SKM-1 treated with dmso at 0.1 percent for 144 hours (cell line): Measurements from ENCODE around the gene TRMU.
A peak's percentile ranks its signal among the peaks of the same experiment; 100 is the strongest.

Experiments used
- DNase-seq: peaks from one replicate; lab custom pipeline; 2025; ENCODE audit not compliant: unreplicated experiment; lab: John Stamatoyannopoulos, UW

Gene TRMU, protein sequence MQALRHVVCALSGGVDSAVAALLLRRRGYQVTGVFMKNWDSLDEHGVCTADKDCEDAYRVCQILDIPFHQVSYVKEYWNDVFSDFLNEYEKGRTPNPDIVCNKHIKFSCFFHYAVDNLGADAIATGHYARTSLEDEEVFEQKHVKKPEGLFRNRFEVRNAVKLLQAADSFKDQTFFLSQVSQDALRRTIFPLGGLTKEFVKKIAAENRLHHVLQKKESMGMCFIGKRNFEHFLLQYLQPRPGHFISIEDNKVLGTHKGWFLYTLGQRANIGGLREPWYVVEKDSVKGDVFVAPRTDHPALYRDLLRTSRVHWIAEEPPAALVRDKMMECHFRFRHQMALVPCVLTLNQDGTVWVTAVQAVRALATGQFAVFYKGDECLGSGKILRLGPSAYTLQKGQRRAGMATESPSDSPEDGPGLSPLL

DNA sequence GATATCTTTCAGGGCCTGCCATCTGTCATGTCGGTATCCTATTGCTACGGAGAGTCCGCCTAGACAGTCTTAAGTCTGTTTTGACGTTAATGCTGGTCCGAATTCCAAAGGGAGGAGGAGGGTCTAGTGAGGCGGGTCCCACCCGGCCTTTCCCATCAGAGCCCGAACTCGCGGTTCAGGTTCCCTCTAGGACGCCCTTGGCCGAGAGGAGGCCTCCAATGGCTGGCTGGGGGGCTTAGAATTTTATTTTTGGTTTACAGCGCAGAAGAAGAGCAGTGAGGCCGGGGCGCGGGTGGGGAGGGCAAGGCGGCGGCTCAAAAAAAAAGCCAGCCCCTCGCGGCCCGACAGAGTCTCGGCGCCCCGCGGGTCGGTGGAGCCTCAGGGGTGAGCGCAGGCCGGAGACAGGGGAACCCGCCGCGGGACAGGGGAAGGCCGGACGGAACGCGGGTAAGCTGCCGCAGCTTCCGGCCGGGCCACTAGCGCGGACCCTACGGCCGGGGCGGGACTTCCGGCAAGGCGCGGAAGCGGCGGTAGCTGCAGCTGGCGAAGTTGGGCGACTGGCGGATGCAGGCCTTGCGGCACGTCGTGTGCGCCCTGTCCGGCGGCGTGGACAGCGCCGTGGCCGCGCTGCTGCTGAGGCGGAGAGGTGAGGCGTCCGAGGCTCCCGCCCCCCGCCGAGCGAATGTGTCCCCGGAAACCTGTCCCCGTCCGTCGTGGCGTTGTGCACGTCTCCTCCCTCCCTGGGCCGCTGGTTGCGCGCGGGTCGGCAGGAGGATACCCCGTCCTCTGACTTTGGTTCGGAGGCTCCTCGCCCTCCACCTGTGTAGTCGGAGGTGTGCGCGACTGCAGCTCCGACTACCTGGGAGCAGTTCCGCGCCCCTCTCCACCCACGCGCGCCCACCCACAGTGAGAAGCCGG lies at the start of gene TRMU:
TRMU (plus strand) TSS at position 514 of the 918 bp plus-strand sequence; CDS start at position 565, 51 bp downstream.
- peak; percentile 69 for DNase-seq

DNA sequence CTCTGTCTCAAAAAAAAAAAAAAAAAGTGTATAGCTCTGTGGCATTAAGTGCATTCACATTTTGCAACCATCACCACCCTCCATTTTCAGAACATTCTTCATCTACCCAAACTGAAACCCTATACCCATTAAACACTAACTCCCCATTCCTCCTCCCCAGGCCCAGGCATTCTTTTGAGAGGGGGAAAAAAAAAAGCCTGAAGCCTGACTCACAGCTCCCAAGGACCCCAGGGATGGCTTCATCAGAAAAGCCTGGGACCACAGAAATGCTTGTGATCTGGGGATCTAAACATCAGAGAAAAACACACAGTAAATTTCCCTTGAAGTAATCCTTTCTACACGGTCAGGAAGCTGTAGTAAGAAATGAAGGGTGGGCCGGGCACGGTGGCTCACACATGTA lies 49.5 kb upstream of the TRMU start:
- DNase-seq, result no peak

DNA sequence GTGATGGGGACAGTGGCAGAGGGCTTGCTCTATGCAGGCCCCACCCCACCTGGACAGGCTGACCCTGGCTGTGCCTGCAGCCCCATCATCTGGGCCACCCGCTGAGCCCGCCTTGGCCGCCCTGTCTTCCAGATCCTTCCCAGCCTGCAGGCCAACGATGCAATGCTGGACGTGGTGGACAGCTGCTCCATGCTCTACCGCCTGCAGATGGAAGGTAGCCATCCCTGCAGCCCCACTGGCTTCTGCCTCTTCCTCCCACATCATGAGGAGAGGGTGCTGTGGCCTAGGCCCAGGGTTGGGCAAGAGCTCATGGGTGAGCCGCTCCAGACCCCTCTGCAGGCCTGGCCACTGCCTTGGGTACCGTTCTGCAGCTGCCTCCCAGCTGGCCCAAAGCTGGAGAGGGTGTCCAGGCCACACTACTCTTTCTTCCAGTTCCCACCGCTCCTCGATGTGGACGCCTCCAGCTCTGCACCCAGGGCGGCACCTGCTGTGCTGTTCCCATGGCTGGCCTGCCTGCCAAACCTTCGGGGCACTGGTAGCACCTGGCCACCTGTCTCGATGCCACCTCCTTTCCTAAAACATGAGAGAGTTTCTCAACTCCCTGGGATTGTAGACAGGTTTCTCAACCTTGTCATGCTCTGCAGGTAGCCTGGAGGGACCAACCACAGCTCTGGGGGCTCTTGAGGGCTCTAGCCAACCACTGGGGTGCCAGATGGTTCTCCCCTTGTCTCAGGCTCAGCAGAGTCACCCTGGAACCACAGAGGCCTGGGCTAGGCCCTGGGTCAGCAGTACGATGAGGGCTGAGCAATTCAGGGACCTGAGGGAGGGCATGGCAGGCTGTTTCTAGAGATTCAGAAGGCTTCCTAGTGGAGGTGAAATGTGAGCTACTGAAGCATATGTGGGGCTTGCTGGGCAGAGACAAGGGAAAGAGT lies 48.3 kb upstream of the TRMU start:
- no peak for DNase-seq

DNA sequence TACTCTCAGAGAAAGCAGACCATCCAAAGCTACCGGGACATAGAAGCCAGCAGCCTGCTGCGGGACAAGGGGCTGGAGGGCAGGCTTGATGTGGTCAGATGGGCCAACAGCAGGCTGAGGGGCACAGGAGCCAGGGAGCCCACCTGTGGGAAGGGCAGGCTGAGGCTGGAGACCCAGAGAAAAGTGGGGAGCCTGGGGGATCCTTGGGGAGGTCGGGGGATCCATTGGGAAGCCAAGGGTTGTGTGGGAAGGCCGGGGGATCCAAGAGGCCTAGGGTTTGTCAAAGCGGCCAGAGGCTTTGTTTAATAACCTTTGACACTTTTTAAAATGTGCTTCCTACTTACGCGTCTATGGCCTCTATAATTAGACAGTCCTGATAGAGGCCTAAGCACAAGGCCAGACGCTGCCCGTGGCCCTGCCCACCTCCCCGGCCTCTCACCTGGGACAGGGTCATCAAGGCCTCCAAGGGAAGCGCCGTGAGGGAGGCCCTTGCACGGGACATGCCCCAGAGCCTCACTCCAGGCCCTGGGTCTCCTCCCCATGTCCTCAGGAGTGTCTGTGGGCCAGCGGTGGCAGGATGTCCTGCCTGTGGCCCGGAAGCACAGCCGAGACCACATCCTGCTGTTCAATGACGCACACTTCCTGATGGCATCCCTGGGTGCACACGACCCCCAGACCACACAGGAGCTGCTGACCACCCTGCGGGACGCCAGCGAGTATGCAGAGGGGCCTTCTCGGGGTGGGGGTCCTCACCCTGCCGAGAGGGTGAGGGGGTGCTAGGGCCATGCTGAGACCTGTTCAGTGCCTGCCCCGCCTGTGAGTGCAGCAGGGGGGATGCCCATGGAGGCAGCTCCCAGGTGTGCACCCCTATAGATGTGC lies 47.4 kb upstream of the TRMU start:
- DNase-seq, result no peak

DNA sequence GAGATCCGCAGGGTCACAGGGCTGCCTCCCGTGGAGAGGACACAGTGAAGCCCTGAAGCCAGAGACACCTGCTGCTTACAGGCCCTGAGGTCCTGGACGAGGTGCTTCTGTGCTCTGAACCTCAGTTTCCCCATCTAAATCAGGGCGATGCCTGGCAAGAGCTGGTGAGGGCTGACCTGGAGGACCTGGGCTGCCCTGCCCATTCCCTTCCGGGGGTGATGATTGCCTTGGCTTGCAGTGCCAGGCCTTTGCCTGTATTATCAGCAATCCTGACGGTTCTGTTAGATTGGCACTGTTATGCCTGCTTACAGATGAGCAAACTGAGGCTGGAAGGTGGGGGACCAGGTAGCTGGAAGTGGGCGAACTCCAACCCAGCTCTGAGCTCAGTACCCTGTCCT lies 46.7 kb upstream of the TRMU start:
- no peak for DNase-seq

DNA sequence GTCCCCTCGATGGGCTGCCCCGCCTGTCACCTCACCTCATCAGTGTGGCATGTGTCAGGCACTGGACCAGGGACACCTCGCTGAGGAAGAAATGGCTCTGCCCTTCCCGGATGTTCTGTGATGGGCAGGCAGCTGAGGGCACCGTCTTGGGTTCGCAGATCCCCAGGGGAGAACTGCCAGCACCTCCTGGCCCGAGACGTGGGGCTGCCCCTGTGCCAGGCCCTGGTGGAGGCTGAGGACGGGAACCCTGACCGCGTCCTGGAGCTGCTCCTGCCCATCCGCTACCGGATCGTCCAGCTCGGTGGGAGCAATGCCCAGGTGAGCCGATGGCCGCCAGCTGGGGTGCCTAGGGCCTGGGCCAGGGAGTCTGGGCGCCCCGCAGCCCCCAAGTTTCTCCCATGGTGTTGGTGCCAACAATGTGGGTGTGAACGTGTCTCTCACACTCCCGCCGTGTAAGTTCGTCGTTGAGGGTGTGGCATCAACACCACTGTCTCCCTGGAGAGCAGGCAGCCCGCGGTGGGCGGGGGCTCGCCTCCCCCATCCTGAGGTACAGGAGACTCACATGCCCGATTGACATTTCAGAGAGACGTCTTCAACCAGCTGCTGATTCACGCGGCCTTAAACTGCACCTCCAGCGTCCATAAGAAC lies 46.1 kb upstream of the TRMU start:
- no peak for DNase-seq

DNA sequence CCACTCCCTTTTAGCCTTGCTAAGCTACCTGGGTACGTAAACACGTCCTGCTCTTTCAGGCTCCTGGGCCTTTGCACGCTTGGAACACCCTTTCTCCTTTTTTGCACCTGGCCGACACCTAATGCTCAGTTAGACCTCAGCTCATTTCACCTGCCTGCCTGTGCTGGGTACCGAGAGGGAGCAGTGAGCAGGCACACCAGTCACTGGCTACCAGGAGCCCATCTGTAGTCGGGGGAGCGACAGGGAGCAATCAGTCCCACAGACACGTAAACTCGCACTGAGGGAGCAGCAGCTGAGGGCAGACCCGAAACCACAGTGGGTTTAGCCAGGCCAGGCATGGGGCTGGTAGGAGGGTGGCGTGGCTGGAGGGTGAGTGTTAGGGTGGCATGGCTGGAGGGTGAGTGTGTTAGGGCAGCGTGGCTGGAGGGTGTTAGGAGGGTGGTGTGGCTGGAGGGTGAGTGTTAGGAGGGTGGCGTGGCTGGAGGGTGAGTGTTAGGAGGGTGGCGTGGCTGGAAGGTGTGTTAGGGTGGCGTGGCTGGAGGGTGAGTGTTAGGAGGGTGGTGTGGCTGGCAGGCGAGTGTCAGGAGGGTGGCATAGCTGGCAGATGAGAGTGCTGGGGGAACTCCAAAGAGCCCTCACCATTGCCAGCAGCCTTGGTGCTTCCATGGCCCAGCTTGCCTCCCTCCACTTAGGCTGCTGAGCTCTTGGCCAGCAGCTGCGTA lies 45.2 kb upstream of the TRMU start:
- DNase-seq, result no peak

DNA sequence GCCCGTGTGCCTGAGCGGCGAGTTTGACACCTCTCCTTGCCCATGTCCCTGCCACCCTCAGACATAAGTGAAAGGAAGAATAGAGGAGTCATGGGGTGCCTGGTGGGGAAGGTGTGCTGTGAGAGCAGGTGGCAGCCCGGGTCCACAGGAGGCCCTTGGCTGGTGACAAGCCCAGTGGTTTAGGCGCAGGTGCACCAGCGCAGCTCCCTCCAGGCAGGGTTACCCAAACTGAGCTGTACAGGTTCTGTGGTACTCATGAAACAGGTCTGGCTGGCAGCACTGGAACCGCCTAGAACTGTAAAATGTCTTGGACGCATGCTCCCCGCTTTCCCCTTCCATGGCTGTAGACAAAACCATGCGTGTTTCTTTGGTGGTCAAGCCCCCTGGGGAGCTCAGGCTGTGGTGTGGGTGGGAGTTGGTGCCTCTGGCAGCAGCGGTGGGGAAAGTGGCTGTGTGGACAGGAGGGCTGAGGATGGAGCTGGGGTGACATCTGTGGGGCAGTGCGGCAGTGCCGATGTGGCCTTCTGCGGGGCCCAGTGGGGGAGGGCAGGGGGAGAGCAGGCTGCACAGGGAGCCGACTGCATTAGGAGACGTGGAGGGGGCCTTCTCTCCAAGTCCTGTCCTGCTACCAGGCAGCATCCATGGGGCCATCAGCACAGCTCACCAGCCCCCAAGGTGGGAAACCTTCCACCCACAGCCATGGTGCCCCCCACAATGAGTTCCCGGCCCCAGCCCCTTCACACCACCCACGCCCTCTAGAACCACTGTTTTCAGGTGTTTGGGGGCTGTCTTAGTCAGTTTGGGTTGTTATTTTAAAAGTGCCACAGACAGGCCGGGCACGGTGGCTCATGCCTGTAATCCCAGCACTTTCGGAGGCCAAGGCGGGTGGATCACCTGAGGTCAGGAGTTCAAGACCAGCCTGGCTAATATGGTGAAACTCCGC lies 44.4 kb upstream of the TRMU start:
- DNase-seq, result no peak

DNA sequence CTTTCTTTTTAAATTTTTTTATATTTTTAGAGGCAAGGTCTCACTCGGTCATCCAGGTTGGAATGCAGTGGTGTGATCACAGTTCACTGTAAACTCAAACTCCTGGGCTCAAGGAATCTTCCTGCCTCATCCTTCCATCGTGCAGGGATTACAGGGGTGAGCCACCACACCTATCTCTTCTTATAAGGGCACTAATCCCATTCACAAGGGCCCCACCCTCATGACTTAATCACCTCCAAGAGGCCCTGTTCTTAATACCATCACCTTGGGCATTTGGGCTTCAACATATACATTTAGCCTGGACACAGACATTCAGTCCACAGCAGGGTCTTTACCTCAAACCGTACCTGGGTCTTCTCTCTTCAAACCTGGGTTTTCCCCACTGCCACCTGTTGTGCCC lies 43.3 kb upstream of the TRMU start:
- no peak for DNase-seq

DNA sequence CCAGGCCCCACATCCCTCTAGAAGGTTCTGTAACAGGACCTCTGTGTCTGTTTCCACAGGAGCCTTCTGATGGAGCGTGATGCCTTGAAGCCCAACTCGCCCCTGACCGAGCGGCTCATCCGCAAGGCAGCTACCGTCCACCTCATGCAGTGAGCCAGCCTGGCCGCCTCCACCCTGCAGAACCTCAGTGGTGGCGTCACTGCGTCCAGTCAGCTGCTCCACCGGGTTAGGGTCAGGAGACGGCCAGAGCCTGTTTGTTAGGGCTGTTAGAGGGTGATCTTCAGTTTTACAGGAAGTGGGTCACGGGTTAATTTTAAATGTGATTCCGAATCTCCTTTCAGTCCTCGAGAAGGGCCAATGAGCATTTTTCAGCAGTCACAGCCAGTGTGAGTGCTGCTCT lies 42.8 kb upstream of the TRMU start:
- DNase-seq, result no peak

DNA sequence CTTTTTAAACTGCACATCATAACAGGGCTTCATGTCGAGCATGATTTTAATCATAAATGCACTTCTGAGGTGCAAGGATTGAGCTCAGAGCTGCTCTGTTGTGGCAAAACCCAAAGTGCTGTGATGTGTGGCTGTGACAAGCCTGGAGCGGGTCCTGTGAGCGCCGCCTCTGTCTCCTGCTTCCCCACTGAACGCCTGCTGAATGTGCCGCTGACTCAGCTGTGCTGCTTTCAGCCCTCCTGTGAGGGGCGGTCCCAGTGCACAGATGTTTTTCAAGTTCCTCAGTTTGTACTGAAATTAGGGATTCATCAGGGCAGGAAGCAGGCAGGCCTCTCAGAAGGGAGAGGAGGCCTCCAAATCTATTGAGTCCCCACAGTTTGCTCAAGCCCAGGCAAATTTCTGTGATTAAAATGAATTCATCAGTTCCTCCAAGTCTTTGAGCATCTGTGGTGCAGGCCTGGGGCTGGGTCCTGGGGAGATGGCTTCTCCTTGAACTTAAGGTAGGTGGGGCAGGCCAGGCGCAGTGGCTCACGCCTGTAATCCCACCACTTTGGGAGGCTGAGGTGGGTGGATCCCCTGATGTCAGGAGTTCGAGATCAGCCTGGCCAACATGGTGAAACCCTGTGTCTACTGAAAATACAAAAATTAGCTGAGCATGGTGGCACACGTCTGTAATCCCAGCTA lies 41.8 kb upstream of the TRMU start:
- no peak for DNase-seq

DNA sequence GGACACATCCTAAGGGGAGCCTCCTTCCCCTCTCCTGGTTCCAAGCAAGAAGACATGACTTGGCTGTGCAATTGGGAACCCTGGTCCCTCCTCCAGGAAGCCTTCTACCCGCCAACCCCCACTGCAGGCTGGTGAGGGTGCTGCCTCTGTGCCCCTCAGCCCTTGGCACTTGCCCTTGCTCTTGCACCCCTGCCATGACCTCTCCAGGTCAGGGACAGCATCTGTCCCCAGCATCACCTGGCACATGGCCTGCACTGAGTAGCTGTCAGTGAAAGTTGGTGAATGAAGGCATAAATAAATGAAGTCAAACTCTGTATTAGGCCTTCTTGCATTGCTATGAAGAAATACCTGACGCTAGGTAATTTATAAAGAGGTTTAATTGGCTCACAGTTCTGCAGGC lies 40.7 kb upstream of the TRMU start:
- DNase-seq, result no peak

DNA sequence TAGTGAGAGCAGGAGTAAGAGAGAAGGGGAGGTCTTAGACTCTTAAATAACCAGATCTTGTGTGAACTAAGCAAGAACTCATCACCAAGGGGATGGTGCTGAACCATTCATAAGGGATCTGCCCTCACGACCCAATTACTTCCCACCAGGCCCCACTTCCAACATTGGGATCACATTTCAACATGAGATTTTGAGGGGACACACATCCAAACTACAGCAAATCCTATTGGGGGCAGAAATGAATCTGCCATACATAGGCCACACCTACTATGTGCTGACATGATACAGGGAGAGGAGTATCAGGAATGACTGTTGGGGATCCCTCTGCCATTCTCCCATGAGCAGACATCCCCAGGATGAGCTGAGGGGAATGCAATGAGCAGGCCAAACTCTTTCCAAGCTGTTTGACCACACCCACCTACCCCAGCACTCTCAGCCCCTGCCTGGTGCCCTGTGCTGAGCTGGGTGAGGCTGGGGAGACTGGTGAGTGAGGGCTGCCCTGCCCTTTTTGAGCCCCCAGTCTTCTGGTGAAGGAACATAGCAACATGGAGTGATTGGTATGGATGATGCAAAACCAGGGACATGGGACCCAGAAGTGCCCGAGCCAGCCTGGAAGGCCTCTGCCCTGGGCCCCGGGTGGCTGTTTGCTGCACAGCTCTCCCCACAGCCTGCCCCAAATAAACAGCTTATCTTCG lies 40.1 kb upstream of the TRMU start:
- DNase-seq, result no peak

DNA sequence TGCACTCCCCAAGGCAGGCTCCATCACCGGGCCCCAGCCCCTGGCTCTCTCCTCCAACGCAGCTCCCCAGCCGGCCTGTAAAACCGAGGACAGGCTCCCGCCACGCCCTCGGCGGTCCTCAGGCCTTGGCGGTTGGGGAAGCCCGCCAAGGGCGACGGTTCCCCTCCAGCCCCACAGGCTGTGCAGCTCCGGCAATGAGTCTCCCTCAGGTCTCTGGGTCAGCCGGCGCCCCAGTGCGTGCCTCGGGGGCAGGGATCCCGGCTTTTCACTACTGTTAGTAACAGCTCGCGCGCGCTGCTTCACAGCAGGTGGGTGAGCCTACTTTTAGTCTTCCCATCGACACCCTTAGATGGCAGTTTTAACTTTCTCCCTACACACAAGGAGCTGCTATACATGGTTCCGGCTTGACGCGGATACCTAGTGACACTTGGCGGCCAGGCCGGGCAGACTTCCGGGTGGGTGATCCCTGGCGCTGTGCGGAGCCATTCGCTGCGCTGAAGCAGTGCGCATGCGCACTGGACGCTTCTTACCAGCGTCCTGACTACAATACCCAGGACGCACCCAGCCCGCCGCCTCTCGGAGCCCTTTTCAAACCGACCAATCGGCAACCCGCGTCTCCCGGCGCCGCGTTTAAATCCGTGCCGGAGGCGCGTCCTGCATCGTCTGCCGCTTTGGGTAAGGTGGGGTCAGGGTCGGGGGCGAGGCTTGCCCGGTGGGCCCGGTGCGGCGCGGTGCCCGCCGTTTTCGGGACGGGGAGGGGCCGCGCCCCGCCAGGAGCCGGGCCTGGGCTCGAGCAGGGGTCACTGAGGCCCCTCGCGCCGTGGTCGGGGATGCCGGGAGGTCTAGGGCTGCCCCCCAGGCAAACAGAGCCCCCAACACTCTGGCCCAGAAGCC lies 39.0 kb upstream of the TRMU start, which contains the start of gene GTSE1:
GTSE1 (plus strand) TSS at position 614 of the 894 bp plus-strand sequence. CDS start 531 bp downstream, outside the sequence.
- peak; percentile 97 for DNase-seq

DNA sequence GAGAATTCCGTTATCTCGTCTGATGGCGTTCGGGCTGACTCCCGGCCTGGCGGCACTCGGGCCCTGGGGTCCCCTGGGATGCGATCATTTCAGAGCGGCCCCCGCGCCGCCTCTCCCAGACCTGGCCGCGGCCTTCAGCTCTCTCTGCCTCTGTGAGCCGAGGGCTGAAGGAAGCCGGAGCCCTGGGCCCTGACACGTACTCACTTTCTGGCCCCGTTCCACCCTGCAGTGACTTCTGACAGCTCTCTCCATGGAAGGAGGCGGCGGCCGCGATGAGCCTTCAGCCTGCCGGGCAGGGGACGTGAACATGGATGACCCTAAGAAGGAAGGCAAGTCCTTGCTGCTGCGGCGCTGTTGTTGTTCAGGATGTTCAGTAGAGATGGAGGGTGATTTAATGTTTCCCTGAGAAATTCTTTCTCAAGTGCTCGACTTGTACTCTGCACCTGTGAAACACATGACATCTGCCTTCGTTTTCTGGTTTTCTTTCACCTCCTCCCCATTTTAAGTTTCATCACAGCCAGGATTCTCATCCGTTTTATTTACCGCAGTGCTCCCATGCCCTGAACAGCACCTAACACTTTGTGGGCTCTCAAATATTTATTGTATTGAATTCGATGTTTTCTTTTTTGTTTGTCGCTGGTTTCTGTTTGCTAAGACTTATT lies 38.2 kb upstream of the TRMU start:
- no peak for DNase-seq
